Fibroblast of villous mesenchyme (primary cell): ENCODE data around the gene C12orf75. TPM values are rescaled to one million over a fixed set of nuclear protein-coding genes. Genes with fewer than 3 reads are reported as not detected.
"Not testable (repeated sequence)": the region's sequence is repeated elsewhere in the genome, so short reads cannot be mapped to it uniquely, and the experiment has no call there.

Source experiments
- DNase-seq: peaks from one replicate; pipeline ENCODE4 v3.0.0-alpha.2; 2010; ENCODE audit warnings: low read depth
- H3K4me3 ChIP-seq: 2 replicates; pipeline ENCODE4 v1.5.1; 2011; ENCODE audit warnings: low read depth, mild to moderate bottlenecking, low read length
- CTCF ChIP-seq: IDR thresholded peaks from 2 replicates; pipeline ENCODE4 v1.5.1; 2012; ENCODE audit warnings: low read depth, mild to moderate bottlenecking, low read length; ENCODE audit not compliant: insufficient read depth
- total RNA-seq: library from RNA; depleted of rRNA; stranded (reverse); fragments of >200 nt; gene quantifications from 2 replicates; pipeline ENCODE4 v1.2.3, GENCODE V29; 2012

C12orf75 gene
- total RNA-seq, 1 donor = 302 TPM

DNA sequence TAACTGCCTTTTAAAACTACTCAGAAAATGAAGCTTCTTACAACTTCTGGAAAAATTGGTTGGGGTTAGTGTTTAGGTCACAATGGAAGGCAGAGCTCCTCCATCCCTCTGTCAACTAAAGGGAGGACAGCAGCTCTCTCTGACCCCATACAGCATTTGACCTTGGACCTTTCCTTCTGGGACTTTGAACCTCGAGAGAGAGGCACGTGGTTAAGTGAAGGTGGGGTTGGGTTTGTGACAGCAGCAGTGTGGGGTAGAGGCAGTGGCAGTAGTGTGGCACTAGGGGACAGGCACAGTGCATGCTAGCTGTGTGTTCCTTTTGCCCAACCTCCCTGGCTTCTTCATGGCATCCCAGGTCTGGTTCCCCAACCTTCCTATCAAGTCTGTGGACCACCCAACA lies 9.4 kb upstream of the C12orf75 start:
- no peak for DNase-seq
- no peak for TF ChIP-seq CTCF
- no peak overlapping the region for H3K4me3 ChIP-seq

DNA sequence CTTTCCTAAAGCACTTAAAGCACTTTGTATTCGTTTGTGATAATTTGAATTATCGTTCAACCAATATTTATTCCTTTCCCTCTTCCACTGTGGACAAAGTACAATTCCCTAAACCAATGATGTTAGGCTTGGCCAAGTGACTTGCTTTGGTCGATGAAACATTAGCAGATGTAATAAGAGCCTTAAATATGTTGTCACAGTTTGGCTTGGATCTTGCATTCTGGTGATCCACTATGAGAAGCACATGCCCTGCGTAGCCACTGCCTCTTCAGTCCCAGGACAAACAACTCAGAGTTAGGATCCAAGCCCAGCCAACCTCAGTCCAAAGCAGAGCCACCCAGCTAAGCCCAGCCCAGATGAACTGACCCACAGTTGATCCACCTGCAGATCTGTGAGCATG lies 8.4 kb upstream of the C12orf75 start:
- no peak for DNase-seq
- H3K4me3 ChIP-seq = no peak overlapping the region
- no peak for TF ChIP-seq CTCF

DNA sequence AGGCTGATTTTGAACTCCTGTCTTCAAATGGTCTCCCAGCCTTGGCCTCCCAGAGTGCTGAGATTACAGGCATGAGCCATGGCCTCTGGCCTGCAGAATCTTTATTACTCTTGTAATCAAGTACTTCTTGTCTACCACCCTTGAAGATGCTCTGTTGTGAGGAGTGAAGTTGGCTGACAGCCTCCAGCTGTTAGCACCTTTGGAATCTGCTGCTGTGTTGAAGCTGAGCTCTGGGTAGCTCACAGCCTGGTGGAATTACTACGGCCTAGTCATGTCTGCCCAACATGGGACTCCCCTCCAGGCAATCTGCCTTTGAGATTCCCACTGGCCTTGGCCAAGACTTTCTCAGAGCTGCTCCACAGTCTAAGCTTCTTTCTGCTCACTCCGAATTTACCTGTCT lies 5.8 kb upstream of the C12orf75 start:
- H3K4me3 ChIP-seq = no peak overlapping the region
- no peak for DNase-seq
- TF ChIP-seq CTCF = no peak

- no peak for TF ChIP-seq CTCF
- DNase-seq = no peak
- H3K4me3 ChIP-seq = no peak overlapping the region
Measured at GRCh38 chr12:105325117-105325516, 5.4 kb upstream of the C12orf75 start.

DNA sequence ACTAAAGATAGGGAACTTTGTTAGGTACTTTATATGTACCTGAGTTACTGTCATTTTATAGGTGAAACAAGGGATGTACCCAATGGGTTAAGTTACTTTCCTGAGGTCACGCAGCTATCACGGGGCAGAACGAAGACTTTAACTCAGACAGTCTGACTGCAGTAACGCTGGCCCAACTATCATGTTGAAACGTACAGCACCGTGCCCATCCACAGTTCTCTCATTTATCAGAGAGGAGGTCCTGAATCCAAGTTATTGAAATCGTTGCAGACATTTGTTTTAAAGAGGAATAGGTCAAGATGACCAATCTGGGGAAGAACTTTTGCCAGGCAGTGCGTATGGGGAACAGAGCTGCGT lies 587 bp upstream of the C12orf75 start:
- DNase-seq = no peak
- TF ChIP-seq CTCF = no peak

DNA sequence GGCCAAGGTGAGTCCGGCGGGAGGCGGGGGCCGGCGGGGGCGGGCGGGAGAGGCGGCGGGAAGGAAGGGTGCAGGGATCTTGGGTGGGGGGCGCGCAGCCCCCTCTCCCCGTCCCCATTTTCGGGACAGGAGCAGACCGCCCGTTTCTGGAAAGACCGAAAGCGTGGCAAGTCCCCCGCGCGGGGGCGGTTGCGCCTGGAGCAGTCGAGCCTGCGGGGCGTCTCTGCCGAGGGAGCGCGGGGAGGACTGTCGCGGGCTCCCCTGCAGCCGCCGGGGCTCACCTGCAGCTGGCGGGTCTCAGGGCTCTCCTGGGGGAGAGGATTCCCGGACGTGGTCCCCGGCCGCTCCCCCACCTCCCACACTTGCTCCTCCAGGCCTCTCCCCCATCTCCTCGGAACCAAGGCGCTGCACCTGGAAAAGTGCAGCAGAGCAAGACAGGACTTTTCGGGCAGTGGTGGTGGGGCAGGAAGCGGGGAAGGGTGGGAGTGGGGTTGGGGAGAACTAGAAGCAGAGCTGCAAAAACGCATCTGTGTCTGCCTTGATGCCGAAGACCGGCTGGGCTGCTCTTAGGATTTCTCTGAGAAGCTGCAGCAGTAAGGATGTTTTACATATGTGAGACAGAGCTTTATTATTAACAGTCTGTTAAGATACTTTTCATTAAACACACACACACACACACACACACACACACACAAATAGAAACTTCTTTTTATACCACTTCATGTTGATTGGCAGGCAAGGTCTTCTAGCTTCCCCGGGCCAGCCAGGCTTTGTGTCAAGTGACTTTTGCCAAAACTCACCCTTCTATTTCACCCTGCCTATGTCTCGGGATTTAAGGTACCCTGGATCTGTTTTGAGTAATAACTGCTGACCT lies 677 bp downstream of the C12orf75 start:
- no peak for TF ChIP-seq CTCF
- DNase-seq = no peak
- peak overlapping the region; percentile 81 for H3K4me3 ChIP-seq

More for the DNA sequence above, 587 bp upstream of the C12orf75 start:
- peak overlapping the region; percentile 81 for H3K4me3 ChIP-seq

- no peak for DNase-seq
- H3K4me3 ChIP-seq = peak overlapping the region; percentile 81
- TF ChIP-seq CTCF = no peak
Measured at GRCh38 chr12:105331805-105332251, 1.3 kb downstream of the C12orf75 start.

- peak overlapping the region; percentile 81 for H3K4me3 ChIP-seq
- DNase-seq = not testable (repeated sequence)
Measured at GRCh38 chr12:105332286-105332685, 1.8 kb downstream of the C12orf75 start.
